Body of pancreas (tissue), 4 donors: Measurements from ENCODE around the gene IPO11.

ENCODE experiments used
- CTCF ChIP-seq, 7 experiments: fragments of 450-650 bp in 4 of 7; fragments of 200-600 bp in 3 of 7; sonication (generic) in 3 of 7; IDR thresholded peaks; one replicate each; pipeline ENCODE4 v1.5.1; 2016 to 2019; ENCODE audit warnings: antibody characterized with exemption in 7 of 7
- POLR2A ChIP-seq, 3 donors: fragments of 450-650 bp; IDR thresholded peaks; one replicate each; pipeline ENCODE4 v1.6.1; 2016; ENCODE audit warnings: antibody characterized with exemption in 3 of 3, mild to moderate bottlenecking in 2 of 3

- TF ChIP-seq CTCF (IDR thresholded peaks at IDR 0.05) (no peak), POLR2A (IDR thresholded peaks at IDR 0.05) (no peak)
Observed at GRCh38 chr5:62627901-62628300, 215.3 kb downstream of the IPO11 start.
